GM12801 (cell line): Measurements from ENCODE around the gene NCMAP.

Experiments
- TF ChIP-seq, protein P1 (sequence below): IDR thresholded peaks from one replicate; pipeline ENCODE4 v1.5.1; 2011; ENCODE audit warnings: control low read depth; ENCODE audit not compliant: insufficient read length; ENCODE audit errors: extremely low read depth

Gene NCMAP

DNA sequence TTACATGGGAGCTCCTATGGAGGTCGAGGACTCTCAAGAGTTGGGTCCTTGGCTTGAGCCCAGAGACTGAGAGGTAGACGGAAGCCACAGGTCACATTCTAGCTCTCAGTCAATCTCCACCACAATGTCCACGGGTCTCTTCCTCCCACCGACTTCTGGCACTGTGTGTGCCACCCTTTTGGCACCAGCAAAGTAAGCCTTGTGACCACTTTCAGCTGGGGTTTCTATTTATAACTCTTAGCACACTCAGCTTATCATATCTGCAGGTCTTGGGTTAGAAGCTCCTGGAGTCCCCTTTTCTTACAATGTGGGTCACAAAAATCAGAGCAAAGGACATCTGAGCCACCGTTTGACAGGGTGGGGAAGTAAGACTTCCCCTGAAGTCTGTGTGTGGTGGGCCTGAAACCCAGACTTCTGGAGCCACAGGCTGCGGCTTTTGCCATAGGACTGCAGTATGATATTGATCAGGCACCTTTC lies 28.3 kb downstream of the NCMAP start:
- TF ChIP-seq, protein P1, sequence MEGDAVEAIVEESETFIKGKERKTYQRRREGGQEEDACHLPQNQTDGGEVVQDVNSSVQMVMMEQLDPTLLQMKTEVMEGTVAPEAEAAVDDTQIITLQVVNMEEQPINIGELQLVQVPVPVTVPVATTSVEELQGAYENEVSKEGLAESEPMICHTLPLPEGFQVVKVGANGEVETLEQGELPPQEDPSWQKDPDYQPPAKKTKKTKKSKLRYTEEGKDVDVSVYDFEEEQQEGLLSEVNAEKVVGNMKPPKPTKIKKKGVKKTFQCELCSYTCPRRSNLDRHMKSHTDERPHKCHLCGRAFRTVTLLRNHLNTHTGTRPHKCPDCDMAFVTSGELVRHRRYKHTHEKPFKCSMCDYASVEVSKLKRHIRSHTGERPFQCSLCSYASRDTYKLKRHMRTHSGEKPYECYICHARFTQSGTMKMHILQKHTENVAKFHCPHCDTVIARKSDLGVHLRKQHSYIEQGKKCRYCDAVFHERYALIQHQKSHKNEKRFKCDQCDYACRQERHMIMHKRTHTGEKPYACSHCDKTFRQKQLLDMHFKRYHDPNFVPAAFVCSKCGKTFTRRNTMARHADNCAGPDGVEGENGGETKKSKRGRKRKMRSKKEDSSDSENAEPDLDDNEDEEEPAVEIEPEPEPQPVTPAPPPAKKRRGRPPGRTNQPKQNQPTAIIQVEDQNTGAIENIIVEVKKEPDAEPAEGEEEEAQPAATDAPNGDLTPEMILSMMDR, result no peak

DNA sequence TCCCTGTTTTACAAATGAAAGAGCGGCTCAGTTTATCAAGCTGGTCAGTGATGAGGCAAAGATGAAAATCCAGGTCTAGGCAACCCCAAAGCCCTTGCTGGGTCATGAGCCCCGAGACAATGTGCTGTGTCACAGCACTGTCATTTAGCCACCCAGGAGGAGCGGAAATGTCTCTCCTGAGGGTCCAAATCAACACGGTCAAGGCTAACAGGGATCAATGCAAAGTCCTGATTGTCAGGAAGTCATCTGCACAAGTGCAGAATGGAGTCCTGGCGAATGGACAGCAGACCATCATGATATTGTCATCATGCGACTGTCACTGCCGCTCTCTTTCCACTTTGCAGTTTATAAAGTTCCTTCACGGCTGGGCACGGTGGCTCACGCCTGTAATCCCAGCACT lies 30.2 kb downstream of the NCMAP start:
- TF ChIP-seq, protein P1, result no peak

GRCh38 chr1:24586970-24587820 lies 31.3 kb downstream of the NCMAP start:
- TF ChIP-seq, protein P1, result peak; percentile 78

DNA sequence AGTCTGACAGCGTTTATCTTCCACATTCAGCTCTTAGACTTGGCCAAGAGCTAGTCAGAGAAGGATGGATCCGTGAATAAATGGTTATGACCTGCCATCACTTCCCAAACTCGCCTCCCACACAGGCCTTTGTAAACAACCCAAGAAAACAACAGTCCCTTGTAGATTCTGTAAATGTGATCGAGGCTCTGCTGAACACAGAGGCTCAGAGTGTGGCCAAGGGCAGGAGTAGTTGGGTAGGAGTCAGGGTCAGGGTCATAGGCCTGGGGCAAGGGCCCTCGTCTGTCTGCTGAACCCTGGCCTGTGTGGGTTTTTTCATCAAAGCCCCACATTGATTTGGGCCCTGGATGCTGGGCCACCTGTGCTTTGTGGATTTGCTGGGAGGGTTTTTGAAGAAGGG lies 32.7 kb downstream of the NCMAP start:
- TF ChIP-seq, protein P1, result no peak

DNA sequence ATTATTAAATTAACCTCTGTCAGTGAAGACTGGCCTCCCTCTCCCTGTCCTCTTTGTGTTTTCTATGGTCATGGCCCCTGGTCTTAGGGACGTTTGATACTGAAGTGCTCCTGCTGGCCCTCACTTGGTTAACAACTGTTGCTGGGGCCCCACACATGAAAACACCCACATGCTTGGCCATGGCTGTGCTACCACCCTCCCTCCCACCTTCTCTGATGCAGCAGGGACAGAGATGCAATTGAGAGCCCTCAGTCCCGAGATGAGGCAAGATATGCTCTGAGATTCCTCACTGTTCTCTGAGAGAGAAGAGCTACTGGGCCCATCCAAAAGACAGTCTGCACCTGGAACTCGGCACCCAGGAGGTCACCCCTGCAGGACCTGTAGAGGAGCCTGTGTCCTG lies 33.3 kb downstream of the NCMAP start:
- TF ChIP-seq, protein P1, result no peak

GRCh38 chr1:24591781-24592180 lies 35.9 kb downstream of the NCMAP start:
- TF ChIP-seq, protein P1, result no peak

DNA sequence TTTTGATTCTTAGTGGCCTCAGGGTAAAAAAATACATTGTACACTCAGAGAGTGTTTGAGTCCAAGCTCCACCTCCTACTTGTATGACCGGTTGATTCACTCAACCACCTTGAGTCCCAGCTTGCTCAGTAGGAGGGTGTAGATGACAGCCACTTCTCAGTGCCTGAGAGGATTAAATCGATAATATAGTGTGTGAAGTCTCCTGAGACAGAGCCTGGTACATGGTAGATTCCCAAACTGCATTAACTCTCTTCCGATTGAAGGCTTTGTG lies 38.4 kb downstream of the NCMAP start:
- TF ChIP-seq, protein P1, result no peak
